CD8-positive, alpha-beta memory T cell (primary cell): ENCODE results near the gene FTO. TPM values are rescaled to one million over a fixed set of nuclear protein-coding genes. Genes with fewer than 3 reads are reported as not detected.

Experiments
- CTCF ChIA-PET: fragments of 350-600 bp; sonication (Branson Sonifier 250); formaldehyde crosslinking; loops from one replicate; lab custom pipeline; 2021; ENCODE audit warnings: antibody characterized with exemption; lab: Charles Lee
- POLR2A ChIA-PET: fragments of 350-600 bp; sonication (Branson Sonifier 250); formaldehyde crosslinking; loops from one replicate; lab custom pipeline; 2021; ENCODE audit warnings: antibody characterized with exemption; lab: Charles Lee
- DNase-seq, 5 donors: peaks; one replicate each; pipeline versions ENCODE4 v3.0.0 to v3.0.0-alpha.2; 2020 to 2022; ENCODE audit warnings: mixed read lengths in 1 of 5
- H3K27ac ChIP-seq: one replicate; pipeline ENCODE4 v1.7.0; 2013; ENCODE audit warnings: low read depth, mild to moderate bottlenecking, low read length, moderate library complexity
- H3K27me3 ChIP-seq: 2 replicates; pipeline ENCODE4 v1.7.0; 2013; ENCODE audit warnings: low read length, mild to moderate bottlenecking; ENCODE audit not compliant: insufficient read depth, poor library complexity, severe bottlenecking
- H3K36me3 ChIP-seq: 2 replicates; pipeline ENCODE4 v1.7.0; 2013; ENCODE audit warnings: mild to moderate bottlenecking, low read length, moderate library complexity; ENCODE audit not compliant: insufficient read depth
- H3K4me1 ChIP-seq: 2 replicates; pipeline ENCODE4 v1.7.0; 2013; ENCODE audit warnings: mild to moderate bottlenecking, low read length, moderate library complexity; ENCODE audit not compliant: insufficient read depth
- H3K4me3 ChIP-seq: 2 replicates; pipeline ENCODE4 v1.7.0; 2013; ENCODE audit warnings: mild to moderate bottlenecking, low read length
- H3K9me3 ChIP-seq: 2 replicates; pipeline ENCODE4 v1.7.0; 2013; ENCODE audit warnings: mild to moderate bottlenecking, low read length
- H3K27ac Mint-ChIP-seq, 8 donors: one replicate each; pipeline ENCODE4 v1.8.0; 2020 to 2021; ENCODE audit warnings: mixed read lengths in 8 of 8, mild to moderate bottlenecking in 6 of 8, inconsistent platforms in 3 of 8, moderate library complexity in 3 of 8
- H3K27me3 Mint-ChIP-seq, 2 donors: one replicate each; pipeline ENCODE4 v1.8.0; 2020 to 2021; ENCODE audit warnings: mixed read lengths in 2 of 2, mild to moderate bottlenecking in 1 of 2, moderate library complexity in 1 of 2
- H3K36me3 Mint-ChIP-seq, 3 donors: one replicate each; pipeline ENCODE4 v1.8.0; 2020 to 2021; ENCODE audit warnings: mixed read lengths in 3 of 3, inconsistent platforms in 1 of 3, mild to moderate bottlenecking in 1 of 3
- H3K4me1 Mint-ChIP-seq, 3 donors: one replicate each; pipeline ENCODE4 v1.8.0; 2020 to 2021; ENCODE audit warnings: mixed read lengths in 3 of 3, inconsistent platforms in 1 of 3, mild to moderate bottlenecking in 1 of 3
- H3K4me3 Mint-ChIP-seq, 7 donors: one replicate each; pipeline ENCODE4 v1.8.0; 2020 to 2021; ENCODE audit warnings: mixed read lengths in 7 of 7, mild to moderate bottlenecking in 6 of 7, moderate library complexity in 4 of 7, inconsistent platforms in 2 of 7
- H3K9me3 Mint-ChIP-seq, 5 donors: one replicate each; pipeline ENCODE4 v1.8.0; 2020 to 2022; ENCODE audit warnings: mixed read lengths in 5 of 5, mild to moderate bottlenecking in 3 of 5, moderate library complexity in 2 of 5, inconsistent platforms in 1 of 5
- polyA plus RNA-seq: library from polyadenylated mRNA; unstranded; fragments of 300-500 nt; fragmentation: Illumina TruSeq; gene quantifications from one replicate; pipeline ENCODE4 v1.2.3, GENCODE V29; 2021
- total RNA-seq, 2 experiments: library from RNA; stranded (reverse); gene quantifications; one replicate each; pipeline ENCODE4 v1.2.3, GENCODE V29; 2021

Gene FTO
- total and polyA plus RNA-seq, 3 experiments from 2014 or later, result 54.5 to 77.8 (median 56.0) TPM

GRCh38 chr16:53756275-53756996 is 52.5 kb downstream of the FTO start:
- H3K4me3 ChIP-seq, result no peak overlapping the region
- H3K4me3 Mint-ChIP-seq, result no peak overlapping the region
- no peaks in the 10 kb centered on the region for H3K9me3 ChIP-seq
- H3K36me3 ChIP-seq, result no peaks in the 10 kb centered on the region
- H3K4me1 Mint-ChIP-seq, result peaks cover 12 to 53% (median 48%) of the 10 kb centered on the region in 3 donors
- POLR2A ChIA-PET, result no interaction called here
- DNase-seq, result no peak
- no peaks in the 10 kb centered on the region for H3K27me3 Mint-ChIP-seq
- H3K36me3 Mint-ChIP-seq, result peaks cover 2 to 7% (median 3%) of the 10 kb centered on the region in 3 donors
- no peak overlapping the region for H3K27ac ChIP-seq
- H3K4me1 ChIP-seq, result no peaks in the 10 kb centered on the region
- no peaks in the 10 kb centered on the region for H3K27me3 ChIP-seq
- H3K9me3 Mint-ChIP-seq, result peaks cover 0 to 7% (median 0%) of the 10 kb centered on the region in 5 donors
- CTCF ChIA-PET, result interaction anchor here (1.0 kb wide), 1 partner anchor 13 kb away, joined by 3 read pairs; no protein-coding TSS in a partner anchor
- H3K27ac Mint-ChIP-seq, result peak overlapping the region in 1 of 8 donors; percentile 36

DNA sequence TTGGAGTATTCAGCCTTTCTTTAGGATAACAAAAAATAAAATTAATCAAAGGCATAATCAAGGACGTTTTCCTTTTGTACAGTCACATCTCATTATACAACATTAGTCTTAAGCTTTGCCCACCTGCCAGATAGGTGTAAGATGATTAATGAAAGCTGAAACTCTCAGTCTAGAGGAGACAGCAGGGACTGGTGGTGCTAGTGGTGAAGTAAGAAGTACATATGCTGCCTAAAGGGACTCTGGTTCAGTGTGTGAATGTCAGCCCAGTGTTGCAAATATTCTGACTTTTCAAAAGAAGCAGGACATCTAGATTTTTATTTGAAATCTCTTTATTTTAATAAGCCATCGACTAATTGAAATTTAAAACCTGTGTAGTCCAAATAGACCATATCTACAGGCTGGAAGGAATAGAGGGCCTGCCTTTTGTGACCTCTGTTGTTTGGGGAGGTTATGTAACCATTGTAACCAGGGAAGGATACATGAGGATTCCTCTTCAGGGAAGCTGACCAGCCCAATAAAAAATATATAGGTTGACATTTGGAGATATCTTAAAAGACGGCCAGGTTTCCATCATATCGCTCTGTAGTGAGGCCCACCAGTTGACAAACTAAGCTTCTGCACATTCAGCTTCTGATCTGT is 54.1 kb downstream of the FTO start:
- H3K9me3 Mint-ChIP-seq, result peaks cover 0 to 7% (median 0%) of the 10 kb centered on the region in 5 donors
- no peak for DNase-seq
- Histone ChIP-seq H3K27me3 (no peaks in the 10 kb centered on the region), H3K4me3 (no peak overlapping the region), H3K9me3 (no peaks in the 10 kb centered on the region), H3K4me1 (no peaks in the 10 kb centered on the region), H3K36me3 (no peaks in the 10 kb centered on the region), H3K27ac (no peak overlapping the region)
- H3K27me3 Mint-ChIP-seq, result no peaks in the 10 kb centered on the region
- CTCF ChIA-PET, result no interaction called here
- POLR2A ChIA-PET, result no interaction called here
- H3K36me3 Mint-ChIP-seq, result peaks cover 2 to 7% (median 3%) of the 10 kb centered on the region in 3 donors
- peaks cover 19 to 60% (median 56%) of the 10 kb centered on the region in 3 donors for H3K4me1 Mint-ChIP-seq
- peak overlapping the region in 1 of 8 donors; percentile 39 for H3K27ac Mint-ChIP-seq
- no peak overlapping the region for H3K4me3 Mint-ChIP-seq

DNA sequence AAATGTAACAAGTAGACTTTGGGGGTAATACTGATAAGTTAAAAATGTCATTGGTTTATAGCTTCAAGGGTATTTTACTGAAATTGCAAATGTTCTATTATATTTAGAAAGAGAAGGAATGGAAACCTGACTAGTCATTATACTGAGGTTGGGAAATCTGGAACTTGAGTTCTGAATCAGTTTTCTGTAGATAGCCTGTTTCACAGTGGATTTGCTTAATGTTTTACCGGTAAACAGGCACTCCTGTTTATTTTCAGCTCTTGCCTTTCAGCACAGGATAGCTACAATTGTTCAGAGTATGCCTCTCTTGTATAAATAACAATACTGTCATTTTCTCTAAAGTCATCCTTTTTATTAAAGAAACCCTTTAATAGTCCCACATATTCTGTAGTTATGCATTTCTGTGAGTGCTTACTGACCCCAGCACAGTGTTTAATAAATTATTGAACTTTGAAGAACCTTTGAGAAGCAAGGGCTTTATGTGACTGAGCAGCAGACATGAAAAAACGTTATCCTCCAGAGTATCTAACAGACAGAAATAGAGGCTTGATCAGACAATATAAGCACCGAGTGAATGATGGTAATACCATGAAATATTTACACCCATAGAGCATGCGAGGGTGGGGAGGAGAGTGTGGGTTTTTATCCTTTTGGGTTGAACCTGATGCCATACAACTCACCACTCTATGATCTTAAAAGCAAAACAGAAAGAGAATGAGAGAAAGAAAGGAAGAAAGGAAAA is 58.2 kb downstream of the FTO start:
- Histone ChIP-seq H3K4me3 (no peak overlapping the region), H3K4me1 (no peaks in the 10 kb centered on the region), H3K27ac (no peak overlapping the region), H3K9me3 (no peaks in the 10 kb centered on the region), H3K36me3 (no peaks in the 10 kb centered on the region), H3K27me3 (no peaks in the 10 kb centered on the region)
- H3K27ac Mint-ChIP-seq, result peak overlapping the region in 2 of 8 donors; percentile 44 to 57
- H3K27me3 Mint-ChIP-seq, result no peaks in the 10 kb centered on the region
- H3K36me3 Mint-ChIP-seq, result peaks cover 2 to 10% (median 3%) of the 10 kb centered on the region in 3 donors
- peaks cover 0 to 7% (median 0%) of the 10 kb centered on the region in 5 donors for H3K9me3 Mint-ChIP-seq
- DNase-seq, result no peak
- no peak overlapping the region for H3K4me3 Mint-ChIP-seq
- ChIA-PET CTCF (no interaction called here), POLR2A (no interaction called here)
- peaks cover 27 to 59% (median 57%) of the 10 kb centered on the region in 3 donors for H3K4me1 Mint-ChIP-seq

- Histone ChIP-seq H3K4me3 (no peak overlapping the region), H3K9me3 (no peaks in the 10 kb centered on the region), H3K27me3 (no peaks in the 10 kb centered on the region), H3K27ac (no peak overlapping the region), H3K4me1 (no peaks in the 10 kb centered on the region), H3K36me3 (no peaks in the 10 kb centered on the region)
- H3K27me3 Mint-ChIP-seq, result no peaks in the 10 kb centered on the region
- peaks cover 30 to 58% (median 51%) of the 10 kb centered on the region in 3 donors for H3K4me1 Mint-ChIP-seq
- H3K4me3 Mint-ChIP-seq, result no peak overlapping the region
- CTCF ChIA-PET, result no interaction called here
- DNase-seq, result no peak
- H3K9me3 Mint-ChIP-seq, result no peaks in the 10 kb centered on the region
- H3K27ac Mint-ChIP-seq, result no peak overlapping the region
- POLR2A ChIA-PET, result no interaction called here
- H3K36me3 Mint-ChIP-seq, result peaks cover 0 to 3% (median 0%) of the 10 kb centered on the region in 3 donors
Measured at GRCh38 chr16:53766304-53767016, 62.5 kb downstream of the FTO start.

- no peak overlapping the region for H3K27ac ChIP-seq
- H3K4me3 ChIP-seq, result no peak overlapping the region
- H3K4me3 Mint-ChIP-seq, result no peak overlapping the region
- DNase-seq, result no peak
- peaks cover 22 to 45% (median 37%) of the 10 kb centered on the region in 3 donors for H3K4me1 Mint-ChIP-seq
- POLR2A ChIA-PET, result no interaction called here
- no peaks in the 10 kb centered on the region for H3K36me3 ChIP-seq
- CTCF ChIA-PET, result no interaction called here
- no peaks in the 10 kb centered on the region for H3K9me3 ChIP-seq
- H3K4me1 ChIP-seq, result no peaks in the 10 kb centered on the region
- H3K27me3 ChIP-seq, result no peaks in the 10 kb centered on the region
- H3K27me3 Mint-ChIP-seq, result no peaks in the 10 kb centered on the region
- no peak overlapping the region for H3K27ac Mint-ChIP-seq
- H3K9me3 Mint-ChIP-seq, result no peaks in the 10 kb centered on the region
- peaks cover 0 to 3% (median 0%) of the 10 kb centered on the region in 3 donors for H3K36me3 Mint-ChIP-seq
Measured at GRCh38 chr16:53768167-53768566, 64.2 kb downstream of the FTO start.

DNA sequence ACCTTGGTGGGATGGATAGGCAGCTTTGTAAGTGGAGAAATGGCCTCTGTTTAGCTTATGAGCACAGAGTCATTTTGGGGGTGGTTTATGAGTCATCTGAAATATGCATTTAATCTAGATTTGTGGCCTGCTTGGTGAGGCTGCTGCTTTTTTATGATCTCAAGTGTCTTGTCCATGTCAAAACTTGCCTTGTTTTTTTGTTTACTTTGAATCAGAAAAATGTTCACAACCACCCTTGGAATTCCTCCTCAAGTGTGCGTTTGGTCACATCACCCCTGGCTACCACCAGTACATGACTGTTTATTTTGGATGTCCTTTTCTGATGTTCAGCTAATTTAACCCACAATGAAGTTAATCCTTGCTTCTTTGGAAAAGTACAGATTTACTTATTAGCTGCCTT is 64.6 kb downstream of the FTO start:
- Histone ChIP-seq H3K36me3 (no peaks in the 10 kb centered on the region), H3K4me1 (no peaks in the 10 kb centered on the region), H3K4me3 (no peak overlapping the region), H3K27me3 (no peaks in the 10 kb centered on the region), H3K9me3 (no peaks in the 10 kb centered on the region), H3K27ac (no peak overlapping the region)
- POLR2A ChIA-PET, result no interaction called here
- Mint-ChIP-seq H3K4me3 (no peak overlapping the region), H3K36me3 (peaks cover 0 to 3% (median 0%) of the 10 kb centered on the region in 3 donors), H3K4me1 (peaks cover 18 to 42% (median 34%) of the 10 kb centered on the region in 3 donors), H3K27me3 (no peaks in the 10 kb centered on the region), H3K27ac (no peak overlapping the region), H3K9me3 (no peaks in the 10 kb centered on the region)
- CTCF ChIA-PET, result no interaction called here
- no peak for DNase-seq

- Mint-ChIP-seq H3K4me1 (peaks cover 16 to 36% (median 28%) of the 10 kb centered on the region in 3 donors), H3K36me3 (peaks cover 0 to 3% (median 0%) of the 10 kb centered on the region in 3 donors), H3K27me3 (no peaks in the 10 kb centered on the region), H3K9me3 (no peaks in the 10 kb centered on the region), H3K4me3 (no peak overlapping the region), H3K27ac (no peak overlapping the region)
- ChIA-PET POLR2A (no interaction called here), CTCF (no interaction called here)
- Histone ChIP-seq H3K36me3 (no peaks in the 10 kb centered on the region), H3K27ac (no peak overlapping the region), H3K4me3 (no peak overlapping the region), H3K4me1 (no peaks in the 10 kb centered on the region), H3K27me3 (no peaks in the 10 kb centered on the region), H3K9me3 (no peaks in the 10 kb centered on the region)
- no peak for DNase-seq
Measured at GRCh38 chr16:53769185-53769584, 65.2 kb downstream of the FTO start.
